RCC 7860 (cell line): ENCODE results near the gene TAS2R19.

Source experiments
- DNase-seq: peaks from one replicate; pipeline ENCODE4 v3.0.0-alpha.2; 2015; ENCODE audit warnings: low spot score
- FAIRE-seq: peaks from 2 replicates; lab custom pipeline; 2012; peaks lifted over from hg19 to GRCh38; lab: Jason Lieb, UNC

Gene TAS2R19

GRCh38 chr12:10998204-10998603 lies 24.2 kb downstream of the TAS2R19 start, which contains the start of gene TAS2R20:
Gene TAS2R20, minus strand, starts transcription at chr12:10998304. Its CDS starts 429 bp downstream, at chr12:10997875.
- no peak for DNase-seq
- FAIRE-seq = no peak

- DNase-seq (no peak), FAIRE-seq (no peak)
These were observed 28.1 kb downstream of the TAS2R19 start for GRCh38 chr12:10994307-10994706.

- FAIRE-seq = no peak
- no peak for DNase-seq
These were observed 33.3 kb downstream of the TAS2R19 start for GRCh38 chr12:10989107-10989506.

- FAIRE-seq (no peak), DNase-seq (no peak)
These were observed 35.6 kb downstream of the TAS2R19 start, which contains the start of gene TAS2R50 for GRCh38 chr12:10986812-10987211. Gene TAS2R50, minus strand, starts transcription at chr12:10986912. Its CDS starts 52 bp downstream, at chr12:10986860.

GRCh38 chr12:10982244-10982643 lies 40.2 kb downstream of the TAS2R19 start:
- no peak for FAIRE-seq
- DNase-seq = no peak

- FAIRE-seq (no peak), DNase-seq (no peak)
These were observed 47.5 kb downstream of the TAS2R19 start for GRCh38 chr12:10974965-10975364.
